HEK293T (cell line): ENCODE results near the gene PROK1.

Experiments used
- CTCF ChIA-PET: fragments of 350-600 bp; formaldehyde crosslinking; extraction: SDS; loops from one replicate; lab custom pipeline; 2021; ENCODE audit warnings: antibody characterized with exemption, inconsistent platforms; lab: Yijun Ruan, JAX
- POLR2A ChIA-PET: fragments of 350-600 bp; formaldehyde crosslinking; extraction: SDS; loops from one replicate; lab custom pipeline; 2020; ENCODE audit warnings: antibody characterized with exemption, inconsistent platforms; lab: Yijun Ruan, JAX
- DNase-seq: peaks from one replicate; pipeline ENCODE4 v3.0.0; 2012; ENCODE audit warnings: mixed read lengths; ENCODE audit errors: extremely low spot score
- ARNT ChIP-seq: fragments of 450-650 bp; IDR thresholded peaks from 2 replicates; pipeline ENCODE4 v1.6.1; 2017; ENCODE audit warnings: mild to moderate bottlenecking
- BHLHE40 ChIP-seq: fragments of 450-650 bp; IDR thresholded peaks from 2 replicates; pipeline ENCODE4 v1.6.1; 2016; ENCODE audit warnings: mild to moderate bottlenecking, moderate library complexity, borderline replicate concordance
- CTBP1 ChIP-seq: fragments of 450-650 bp; IDR thresholded peaks from 2 replicates; pipeline ENCODE4 v1.6.1; 2016; ENCODE audit warnings: borderline replicate concordance
- ELF4 ChIP-seq: fragments of 450-650 bp; IDR thresholded peaks from 2 replicates; pipeline ENCODE4 v1.6.1; 2017; ENCODE audit warnings: antibody characterized with exemption
- FOXA1 ChIP-seq: fragments of 450-650 bp; IDR thresholded peaks from 2 replicates; pipeline ENCODE4 v1.6.1; 2016; ENCODE audit warnings: mild to moderate bottlenecking
- FOXK2 ChIP-seq: fragments of 450-650 bp; IDR thresholded peaks from 2 replicates; pipeline ENCODE4 v1.6.1; 2016; ENCODE audit warnings: mild to moderate bottlenecking
- FOXM1 ChIP-seq: fragments of 450-650 bp; IDR thresholded peaks from 2 replicates; pipeline ENCODE4 v1.6.1; 2017; ENCODE audit warnings: mild to moderate bottlenecking, borderline replicate concordance
- HDGF ChIP-seq: fragments of 450-650 bp; IDR thresholded peaks from 2 replicates; pipeline ENCODE4 v1.6.1; 2017; ENCODE audit warnings: antibody characterized with exemption, borderline replicate concordance
- L3MBTL2 ChIP-seq: fragments of 450-650 bp; conservative IDR thresholded peaks from 2 replicates; pipeline ENCODE4 v1.6.1; 2016; ENCODE audit warnings: mild to moderate bottlenecking
- LEF1 ChIP-seq: fragments of 450-650 bp; IDR thresholded peaks from 2 replicates; pipeline ENCODE4 v1.6.1; 2017; ENCODE audit warnings: mild to moderate bottlenecking, borderline replicate concordance
- NFRKB ChIP-seq: fragments of 450-650 bp; IDR thresholded peaks from 2 replicates; pipeline ENCODE4 v1.6.1; 2016; ENCODE audit warnings: mild to moderate bottlenecking, moderate library complexity
- PKNOX1 ChIP-seq: fragments of 450-650 bp; IDR thresholded peaks from 2 replicates; pipeline ENCODE4 v1.6.1; 2016
- SP1 ChIP-seq: fragments of 450-650 bp; IDR thresholded peaks from 2 replicates; pipeline ENCODE4 v1.6.1; 2017
- SUZ12 ChIP-seq: fragments of 450-650 bp; IDR thresholded peaks from 2 replicates; pipeline ENCODE4 v1.6.1; 2016; ENCODE audit warnings: mild to moderate bottlenecking
- TARDBP ChIP-seq: fragments of 450-650 bp; IDR thresholded peaks from 2 replicates; pipeline ENCODE4 v1.6.1; 2016
- ZNF384 ChIP-seq: fragments of 450-650 bp; IDR thresholded peaks from 2 replicates; pipeline ENCODE4 v1.6.1; 2016

PROK1 gene

GRCh38 chr1:110483308-110483685, 32.3 kb downstream of the PROK1 start:
- ChIA-PET CTCF (interaction anchor here (0.9 to 3.1 kb wide), 2 partner anchors 13 to 395 kb away, joined by 3 to 14 read pairs; no protein-coding TSS in a partner anchor), POLR2A (no interaction called here)
- no peak for TF ChIP-seq L3MBTL2
- TF ChIP-seq FOXK2 = no peak
- no peak for TF ChIP-seq ARNT
- TF ChIP-seq FOXM1 = no peak
- no peak for TF ChIP-seq SP1
- TF ChIP-seq SUZ12 = no peak
- TF ChIP-seq FOXA1 = no peak
- TF ChIP-seq PKNOX1 = no peak
- no peak for TF ChIP-seq BHLHE40
- TF ChIP-seq LEF1 = no peak
- DNase-seq = no peak

- no peak for TF ChIP-seq ELF4
- TF ChIP-seq FOXK2 = no peak
- no peak for TF ChIP-seq SUZ12
- TF ChIP-seq FOXM1 = no peak
- TF ChIP-seq SP1 = no peak
- TF ChIP-seq HDGF = no peak
- TF ChIP-seq CTBP1 = no peak
- TF ChIP-seq NFRKB = no peak
- TF ChIP-seq TARDBP = no peak
- no peak for TF ChIP-seq FOXA1
- no peak for TF ChIP-seq L3MBTL2
- TF ChIP-seq LEF1 = no peak
- TF ChIP-seq PKNOX1 = no peak
- TF ChIP-seq BHLHE40 = no peak
- no peak for DNase-seq
- ChIA-PET CTCF (interaction anchor here (3.4 kb wide), 1 partner anchor 11 kb away, joined by 16 read pairs; no protein-coding TSS in a partner anchor), POLR2A (no interaction called here)
Measured at GRCh38 chr1:110484801-110485200, 33.9 kb downstream of the PROK1 start.

DNA sequence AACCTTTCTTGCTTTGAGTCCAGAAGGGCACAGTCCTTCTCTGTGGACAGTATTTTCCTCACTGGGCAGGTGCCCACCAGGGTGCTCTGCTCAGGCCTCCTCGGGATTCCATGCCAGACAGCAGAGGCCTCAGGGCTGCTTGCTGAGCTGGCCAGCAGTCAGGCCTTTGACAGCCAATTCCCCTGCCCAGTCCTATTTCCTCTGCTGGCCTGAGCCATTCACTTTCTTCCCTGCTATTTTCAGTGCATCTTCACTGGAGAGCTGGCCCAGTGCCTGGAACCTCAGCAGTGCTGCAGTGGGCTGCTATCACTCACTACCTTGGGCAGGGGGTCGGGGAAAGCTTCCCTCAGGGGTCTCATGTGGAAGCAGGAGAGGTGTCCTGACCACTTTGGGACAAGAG, 34.8 kb downstream of the PROK1 start:
- ChIA-PET CTCF (interaction anchor here (0.7 to 3.4 kb wide), 4 partner anchors 10 to 278 kb away, joined by 3 to 16 read pairs (median 4); no protein-coding TSS in a partner anchor), POLR2A (no interaction called here)
- no peak for DNase-seq
- no peak for TF ChIP-seq SUZ12
- TF ChIP-seq SP1 = no peak
- TF ChIP-seq HDGF = no peak
- TF ChIP-seq ARNT = no peak
- no peak for TF ChIP-seq FOXA1
- TF ChIP-seq ZNF384 = no peak
- TF ChIP-seq NFRKB = no peak
- TF ChIP-seq FOXK2 = no peak
- TF ChIP-seq PKNOX1 = no peak
- no peak for TF ChIP-seq CTBP1

- ChIA-PET CTCF (interaction anchor here (3.4 kb wide), 1 partner anchor 8 kb away, joined by 16 read pairs; no protein-coding TSS in a partner anchor), POLR2A (no interaction called here)
- DNase-seq = no peak
- TF ChIP-seq ARNT (no peak), SP1 (no peak), BHLHE40 (no peak), LEF1 (no peak), FOXK2 (no peak), HDGF (no peak), PKNOX1 (no peak), NFRKB (no peak), CTBP1 (no peak), FOXM1 (no peak), FOXA1 (no peak), SUZ12 (no peak), ZNF384 (no peak), TARDBP (no peak), L3MBTL2 (no peak), ELF4 (no peak)
Measured at GRCh38 chr1:110487726-110488125, 36.8 kb downstream of the PROK1 start.

GRCh38 chr1:110488161-110488560, 37.2 kb downstream of the PROK1 start:
- ChIA-PET CTCF (no interaction called here), POLR2A (no interaction called here)
- no peak for TF ChIP-seq LEF1
- no peak for TF ChIP-seq CTBP1
- TF ChIP-seq ELF4 = no peak
- no peak for DNase-seq

GRCh38 chr1:110488867-110489266, 37.9 kb downstream of the PROK1 start:
- CTCF ChIA-PET = no interaction called here
- DNase-seq = no peak
- POLR2A ChIA-PET = no interaction called here
- TF ChIP-seq FOXA1 (no peak), HDGF (no peak), ZNF384 (no peak), CTBP1 (no peak), BHLHE40 (no peak), ELF4 (no peak), TARDBP (no peak), SUZ12 (no peak), FOXM1 (no peak), NFRKB (no peak), FOXK2 (no peak), PKNOX1 (no peak), L3MBTL2 (no peak), ARNT (no peak), LEF1 (no peak), SP1 (no peak)
